ENCODE data around the gene ITSN1.

Gene ITSN1

GRCh38 chr21:33854604-33855003 is 212.3 kb downstream of the ITSN1 start:
- H3K27ac ChIP-seq = no peak overlapping the region
- TF ChIP-seq ZFX (IDR thresholded peaks at IDR 0.05; ENCODE audit: borderline replicate concordance) = no peak
- TF ChIP-seq, protein P1, sequence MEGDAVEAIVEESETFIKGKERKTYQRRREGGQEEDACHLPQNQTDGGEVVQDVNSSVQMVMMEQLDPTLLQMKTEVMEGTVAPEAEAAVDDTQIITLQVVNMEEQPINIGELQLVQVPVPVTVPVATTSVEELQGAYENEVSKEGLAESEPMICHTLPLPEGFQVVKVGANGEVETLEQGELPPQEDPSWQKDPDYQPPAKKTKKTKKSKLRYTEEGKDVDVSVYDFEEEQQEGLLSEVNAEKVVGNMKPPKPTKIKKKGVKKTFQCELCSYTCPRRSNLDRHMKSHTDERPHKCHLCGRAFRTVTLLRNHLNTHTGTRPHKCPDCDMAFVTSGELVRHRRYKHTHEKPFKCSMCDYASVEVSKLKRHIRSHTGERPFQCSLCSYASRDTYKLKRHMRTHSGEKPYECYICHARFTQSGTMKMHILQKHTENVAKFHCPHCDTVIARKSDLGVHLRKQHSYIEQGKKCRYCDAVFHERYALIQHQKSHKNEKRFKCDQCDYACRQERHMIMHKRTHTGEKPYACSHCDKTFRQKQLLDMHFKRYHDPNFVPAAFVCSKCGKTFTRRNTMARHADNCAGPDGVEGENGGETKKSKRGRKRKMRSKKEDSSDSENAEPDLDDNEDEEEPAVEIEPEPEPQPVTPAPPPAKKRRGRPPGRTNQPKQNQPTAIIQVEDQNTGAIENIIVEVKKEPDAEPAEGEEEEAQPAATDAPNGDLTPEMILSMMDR (IDR thresholded peaks at IDR 0.05) = no peak

DNA sequence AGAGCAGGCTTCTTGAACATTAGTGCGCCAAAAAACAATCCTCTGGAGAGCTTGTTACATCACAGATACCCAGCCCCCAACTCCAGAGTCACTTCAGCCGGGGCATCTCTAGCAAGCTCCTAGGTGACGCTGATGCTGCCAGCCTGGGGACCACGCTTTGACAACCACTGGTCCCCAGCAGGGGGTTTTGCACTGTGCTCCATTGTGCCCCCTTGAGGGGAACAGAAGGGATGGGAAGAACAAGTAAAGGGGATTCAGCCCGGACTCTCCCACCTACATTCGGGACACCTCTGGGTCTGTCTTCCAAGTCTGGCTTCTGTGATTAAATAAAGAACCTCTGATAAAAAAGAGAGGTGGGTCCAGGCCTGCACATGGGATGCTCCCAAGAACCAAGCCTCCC is 212.9 kb downstream of the ITSN1 start:
- no peak overlapping the region for H3K27ac ChIP-seq

DNA sequence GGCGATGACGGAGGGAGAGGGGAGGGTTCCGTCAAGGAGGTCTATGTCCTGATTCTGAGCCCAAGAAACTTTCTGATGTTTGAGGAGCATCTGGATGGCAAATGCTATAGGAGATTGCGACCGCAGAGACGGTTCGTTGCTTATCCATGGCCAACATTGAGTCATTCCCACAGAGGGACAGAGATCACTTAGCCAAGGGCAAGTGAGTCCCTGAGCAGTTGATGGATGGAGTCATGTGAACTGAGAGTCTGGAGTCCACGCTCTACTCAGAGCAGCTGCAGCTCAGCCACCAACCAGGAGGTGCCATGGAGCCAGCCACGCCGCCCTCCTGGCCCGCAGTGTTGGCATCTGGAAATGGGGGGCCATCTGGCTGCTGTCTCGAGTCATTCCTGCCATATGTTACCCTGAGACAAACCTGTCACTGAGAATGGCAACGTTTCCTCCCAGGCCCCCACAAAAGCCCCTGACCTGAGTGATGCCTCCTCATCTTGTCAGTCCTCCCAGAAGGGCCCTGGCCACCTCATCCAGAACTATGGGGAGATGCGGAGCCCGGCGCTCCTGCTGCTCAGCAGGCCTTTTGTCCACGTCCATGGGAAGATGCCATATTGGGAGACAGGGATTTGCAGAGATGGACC is 214.7 kb downstream of the ITSN1 start:
- TF ChIP-seq, protein P1 (IDR thresholded peaks at IDR 0.05) = no peak
- no peak for TF ChIP-seq ZFX (IDR thresholded peaks at IDR 0.05; ENCODE audit: borderline replicate concordance)
- H3K27ac ChIP-seq = no peak overlapping the region

More for the DNA sequence above, 212.9 kb downstream of the ITSN1 start:
- TF ChIP-seq, protein P1 (IDR thresholded peaks at IDR 0.05) = peak; percentile 41
- TF ChIP-seq ZFX (IDR thresholded peaks at IDR 0.05; ENCODE audit: borderline replicate concordance) = no peak

GRCh38 chr21:33857846-33858666 is 215.8 kb downstream of the ITSN1 start:
- TF ChIP-seq, protein P1 (IDR thresholded peaks at IDR 0.05) = no peak
- no peak for TF ChIP-seq ZFX (IDR thresholded peaks at IDR 0.05; ENCODE audit: borderline replicate concordance)

GRCh38 chr21:33858667-33859372 is 216.5 kb downstream of the ITSN1 start:
- no peak overlapping the region for H3K27ac ChIP-seq
- TF ChIP-seq, protein P1 (IDR thresholded peaks at IDR 0.05) = no peak
- TF ChIP-seq ZFX (IDR thresholded peaks at IDR 0.05; ENCODE audit: borderline replicate concordance) = no peak

More at GRCh38 chr21:33857846-33858666, 215.8 kb downstream of the ITSN1 start:
- no peak overlapping the region for H3K27ac ChIP-seq

DNA sequence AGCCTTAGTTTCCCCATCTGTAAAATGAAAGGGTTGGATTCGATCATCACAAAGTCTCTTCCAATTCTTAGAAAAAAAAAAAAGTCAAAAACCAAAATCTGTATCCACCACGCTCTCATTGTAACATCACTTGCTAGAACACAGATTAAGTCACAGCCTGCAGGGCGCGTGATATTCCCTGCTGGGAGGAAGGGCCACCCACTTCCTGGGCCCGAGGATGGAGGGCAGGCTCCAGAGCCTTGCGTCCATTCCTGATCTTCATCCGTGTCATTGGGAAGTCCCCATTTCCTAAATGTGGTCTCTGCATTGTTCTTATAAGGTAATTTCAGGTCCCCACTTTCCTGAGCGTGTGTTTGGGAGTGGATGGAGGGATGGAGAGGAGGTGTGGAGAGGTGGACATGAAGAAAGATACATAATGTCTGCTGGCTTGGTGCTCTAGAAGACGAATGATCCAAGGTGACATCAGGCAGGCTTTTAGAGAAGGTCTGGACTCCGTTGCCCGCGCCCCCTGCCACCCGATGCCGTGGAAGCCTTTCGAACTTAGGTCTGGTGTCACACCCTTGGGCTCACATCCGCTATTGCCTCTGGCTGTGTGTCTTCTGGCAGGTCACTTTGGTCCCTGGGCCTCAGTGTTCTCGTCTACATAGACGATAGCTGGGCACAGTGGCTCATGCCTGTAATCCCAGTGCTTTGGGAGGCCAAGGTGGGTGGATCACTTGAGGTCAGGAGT is 217.2 kb downstream of the ITSN1 start:
- TF ChIP-seq, protein P1 (IDR thresholded peaks at IDR 0.05) = no peak
- no peak for TF ChIP-seq ZFX (IDR thresholded peaks at IDR 0.05; ENCODE audit: borderline replicate concordance)
- H3K27ac ChIP-seq = no peak overlapping the region
